Neural cell (in vitro differentiated cells): ENCODE measurements around the gene PARP9. TPM values are rescaled to one million over a fixed set of nuclear protein-coding genes. Genes with fewer than 3 reads are reported as not detected.
"Not testable (repeated sequence)": the region's sequence is repeated elsewhere in the genome, so short reads cannot be mapped to it uniquely, and the experiment has no call there.

ENCODE experiments used
- H2AFZ ChIP-seq: fragments of 200-600, 300-800 bp; sonication (generic), shearing (Covaris generic); 2 replicates; pipeline ENCODE4 v1.6.0; 2014; ENCODE audit warnings: low read depth, mild to moderate bottlenecking, antibody characterized with exemption, low read length, moderate library complexity
- H3F3A ChIP-seq: fragments of 200-600 bp; shearing (Covaris generic); 2 replicates; pipeline ENCODE4 v1.6.1; 2016; ENCODE audit warnings: mild to moderate bottlenecking, moderate library complexity, mixed read lengths, antibody characterized with exemption, low read length; ENCODE audit not compliant: insufficient read depth, poor library complexity, severe bottlenecking
- H3K27ac ChIP-seq: fragments of 200-600, 300-800 bp; sonication (generic), shearing (Covaris generic); 2 replicates; pipeline ENCODE4 v1.5.1; 2014; ENCODE audit warnings: mild to moderate bottlenecking, low read length, moderate library complexity
- H3K27me3 ChIP-seq: fragments of 300-800, 200-600 bp; sonication (generic), shearing (Covaris generic); 2 replicates; pipeline ENCODE4 v1.6.0; 2014; ENCODE audit warnings: mild to moderate bottlenecking, low read depth, low read length, moderate library complexity; ENCODE audit not compliant: insufficient read depth
- H3K36me3 ChIP-seq: fragments of 300-800, 200-600 bp; sonication (generic), shearing (Covaris generic); 2 replicates; pipeline ENCODE4 v1.5.1; 2014; ENCODE audit warnings: mild to moderate bottlenecking, antibody characterized with exemption, low read length, moderate library complexity; ENCODE audit not compliant: insufficient read depth
- H3K4me2 ChIP-seq: fragments of 300-800, 200-600 bp; sonication (generic), shearing (Covaris generic); 2 replicates; pipeline ENCODE4 v1.6.0; 2014; ENCODE audit warnings: mild to moderate bottlenecking, low read length
- H3K4me3 ChIP-seq: fragments of 300-800, 200-600 bp; sonication (generic), shearing (Covaris generic); 2 replicates; pipeline ENCODE4 v1.5.1; 2014; ENCODE audit warnings: mild to moderate bottlenecking, low read length, moderate library complexity
- H3K79me2 ChIP-seq: fragments of 200-600 bp; shearing (Covaris generic); replicated peaks from 2 replicates; pipeline ENCODE4 v1.6.0; 2014; ENCODE audit warnings: mild to moderate bottlenecking, low read length, moderate library complexity; ENCODE audit not compliant: insufficient read depth
- H3K9ac ChIP-seq: fragments of 300-800, 200-600 bp; sonication (generic), shearing (Covaris generic); 2 replicates; pipeline ENCODE4 v1.6.1; 2016; ENCODE audit warnings: mild to moderate bottlenecking, low read length, mixed read lengths
- H3K9me2 ChIP-seq: fragments of 200-600 bp; shearing (Covaris generic); 2 replicates; pipeline ENCODE4 v1.6.1; 2016; ENCODE audit warnings: mild to moderate bottlenecking, low read length, mixed read lengths; ENCODE audit not compliant: insufficient read depth
- H3K9me3 ChIP-seq: fragments of 200-600, 300-800 bp; sonication (generic), shearing (Covaris generic); 2 replicates; pipeline ENCODE4 v1.6.1; 2016; ENCODE audit warnings: mild to moderate bottlenecking, mixed run types, low read length, moderate library complexity, mixed read lengths
- H4K20me1 ChIP-seq: fragments of 200-600 bp; shearing (Covaris generic); 2 replicates; pipeline ENCODE4 v1.6.1; 2016; ENCODE audit warnings: mild to moderate bottlenecking, mixed run types; ENCODE audit not compliant: insufficient read depth
- CTCF ChIP-seq: fragments of 450-650 bp; IDR thresholded peaks from 2 replicates; pipeline ENCODE4 v1.5.1; 2014; ENCODE audit warnings: antibody characterized with exemption, mild to moderate bottlenecking, moderate library complexity; ENCODE audit not compliant: poor library complexity, severe bottlenecking
- EP300 ChIP-seq: fragments of 450-650 bp; conservative IDR thresholded peaks from 2 replicates; pipeline ENCODE4 v1.6.1; 2014; ENCODE audit warnings: antibody characterized with exemption, mild to moderate bottlenecking, moderate library complexity; ENCODE audit not compliant: poor library complexity, severe bottlenecking
- EZH2 ChIP-seq: fragments of 200-600, 300-800 bp; shearing (Covaris generic), sonication (generic); IDR thresholded peaks from 2 replicates; pipeline ENCODE4 v1.6.1; 2014; ENCODE audit warnings: antibody characterized with exemption, low read length, borderline replicate concordance, mild to moderate bottlenecking; ENCODE audit not compliant: insufficient read depth, poor library complexity, severe bottlenecking
- MXI1 ChIP-seq: fragments of 450-650 bp; conservative IDR thresholded peaks from 2 replicates; pipeline ENCODE4 v1.6.1; 2014; ENCODE audit warnings: antibody characterized with exemption, mild to moderate bottlenecking; ENCODE audit not compliant: poor library complexity, severe bottlenecking
- POLR2AphosphoS5 ChIP-seq: IDR thresholded peaks from 2 replicates; pipeline ENCODE4 v1.6.1; 2012
- RAD21 ChIP-seq: fragments of 450-650 bp; conservative IDR thresholded peaks from 2 replicates; pipeline ENCODE4 v1.6.1; 2014; ENCODE audit warnings: antibody characterized with exemption, mild to moderate bottlenecking, moderate library complexity
- SMC3 ChIP-seq: fragments of 450-650 bp; conservative IDR thresholded peaks from 2 replicates; pipeline ENCODE4 v1.6.1; 2014; ENCODE audit warnings: antibody characterized with exemption, mild to moderate bottlenecking, moderate library complexity; ENCODE audit not compliant: poor library complexity
- TAF1 ChIP-seq: IDR thresholded peaks from 2 replicates; pipeline ENCODE4 v1.6.1; 2012; ENCODE audit warnings: low read depth
- polyA plus RNA-seq: library from polyadenylated mRNA; depleted of rRNA; stranded (reverse); fragments of >200 nt; gene quantifications from 2 replicates; pipeline ENCODE4 v1.2.3, GENCODE V29; 2014
- TF ChIP-seq, protein P1 (sequence below): IDR thresholded peaks from 2 replicates; pipeline ENCODE4 v1.6.1; 2012; ENCODE audit warnings: borderline replicate concordance

PARP9 gene
- polyA plus RNA-seq, 1 donor from 2014 or later, result not detected

GRCh38 chr3:122502139-122502538 is 62.0 kb downstream of the PARP9 start (continued):
- TF ChIP-seq, protein P1, sequence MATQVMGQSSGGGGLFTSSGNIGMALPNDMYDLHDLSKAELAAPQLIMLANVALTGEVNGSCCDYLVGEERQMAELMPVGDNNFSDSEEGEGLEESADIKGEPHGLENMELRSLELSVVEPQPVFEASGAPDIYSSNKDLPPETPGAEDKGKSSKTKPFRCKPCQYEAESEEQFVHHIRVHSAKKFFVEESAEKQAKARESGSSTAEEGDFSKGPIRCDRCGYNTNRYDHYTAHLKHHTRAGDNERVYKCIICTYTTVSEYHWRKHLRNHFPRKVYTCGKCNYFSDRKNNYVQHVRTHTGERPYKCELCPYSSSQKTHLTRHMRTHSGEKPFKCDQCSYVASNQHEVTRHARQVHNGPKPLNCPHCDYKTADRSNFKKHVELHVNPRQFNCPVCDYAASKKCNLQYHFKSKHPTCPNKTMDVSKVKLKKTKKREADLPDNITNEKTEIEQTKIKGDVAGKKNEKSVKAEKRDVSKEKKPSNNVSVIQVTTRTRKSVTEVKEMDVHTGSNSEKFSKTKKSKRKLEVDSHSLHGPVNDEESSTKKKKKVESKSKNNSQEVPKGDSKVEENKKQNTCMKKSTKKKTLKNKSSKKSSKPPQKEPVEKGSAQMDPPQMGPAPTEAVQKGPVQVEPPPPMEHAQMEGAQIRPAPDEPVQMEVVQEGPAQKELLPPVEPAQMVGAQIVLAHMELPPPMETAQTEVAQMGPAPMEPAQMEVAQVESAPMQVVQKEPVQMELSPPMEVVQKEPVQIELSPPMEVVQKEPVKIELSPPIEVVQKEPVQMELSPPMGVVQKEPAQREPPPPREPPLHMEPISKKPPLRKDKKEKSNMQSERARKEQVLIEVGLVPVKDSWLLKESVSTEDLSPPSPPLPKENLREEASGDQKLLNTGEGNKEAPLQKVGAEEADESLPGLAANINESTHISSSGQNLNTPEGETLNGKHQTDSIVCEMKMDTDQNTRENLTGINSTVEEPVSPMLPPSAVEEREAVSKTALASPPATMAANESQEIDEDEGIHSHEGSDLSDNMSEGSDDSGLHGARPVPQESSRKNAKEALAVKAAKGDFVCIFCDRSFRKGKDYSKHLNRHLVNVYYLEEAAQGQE, result no peak

GRCh38 chr3:122500964-122501363 is 63.1 kb downstream of the PARP9 start:
- not testable (repeated sequence) for H3F3A ChIP-seq, H3K27me3 ChIP-seq, H3K9ac ChIP-seq, H4K20me1 ChIP-seq, H2AFZ ChIP-seq, H3K9me2 ChIP-seq, H3K36me3 ChIP-seq, H3K27ac ChIP-seq, H3K9me3 ChIP-seq, H3K4me3 ChIP-seq, H3K4me2 ChIP-seq
- peaks cover 53% of the 10 kb centered on the region for H3K79me2 ChIP-seq

- H3K9me2 ChIP-seq, result no peaks in the 10 kb centered on the region
- H4K20me1 ChIP-seq, result no peaks in the 10 kb centered on the region
- H3K4me3 ChIP-seq, result no peak overlapping the region
- H3F3A ChIP-seq, result no peaks in the 10 kb centered on the region
- H3K9ac ChIP-seq, result no peak overlapping the region
- H3K4me2 ChIP-seq, result no peak overlapping the region
- peaks cover 1% of the 10 kb centered on the region for H3K36me3 ChIP-seq
- no peak overlapping the region for H3K27ac ChIP-seq
- no peak overlapping the region for H2AFZ ChIP-seq
- H3K79me2 ChIP-seq, result peaks cover 25% of the 10 kb centered on the region
- H3K27me3 ChIP-seq, result no peaks in the 10 kb centered on the region
- no peaks in the 10 kb centered on the region for H3K9me3 ChIP-seq
- TF ChIP-seq EP300 (no peak), SMC3 (no peak), MXI1 (no peak), POLR2AphosphoS5 (no peak), TAF1 (no peak), CTCF (no peak), EZH2 (no peak), RAD21 (no peak)
- TF ChIP-seq, protein P1, result no peak
Observed at GRCh38 chr3:122498152-122498551, 65.9 kb downstream of the PARP9 start.
